DND-41 (cell line): ENCODE data around the gene RRP9.
A peak's percentile ranks its signal among the peaks of the same experiment; 100 is the strongest.

Experiments
- ATAC-seq: fragments of 200-7000 bp; cut with Tn5 transposase; 3 replicates; pipeline ENCODE4 v1.9.1; 2021; ENCODE audit warnings: low read depth; ENCODE audit not compliant: insufficient read depth
- DNase-seq: peaks from one replicate; pipeline ENCODE4 v3.0.0-alpha.2; 2020
- H2AFZ ChIP-seq: 2 replicates; pipeline ENCODE4 v1.6.0; 2012; ENCODE audit warnings: low read depth, low read length
- H3K27ac ChIP-seq: 2 replicates; pipeline ENCODE4 v1.5.1; 2012; ENCODE audit warnings: low read length, inconsistent platforms
- H3K27me3 ChIP-seq: fragments of 200-600 bp; sonication (generic); 2 replicates; pipeline ENCODE4 v1.6.0; 2012; ENCODE audit warnings: low read length, mild to moderate bottlenecking, inconsistent platforms; ENCODE audit not compliant: insufficient read depth, poor library complexity
- H3K36me3 ChIP-seq: 2 replicates; pipeline ENCODE4 v1.5.1; 2012; ENCODE audit warnings: low read length, inconsistent platforms; ENCODE audit not compliant: insufficient read depth
- H3K4me1 ChIP-seq: 2 replicates; pipeline ENCODE4 v1.5.1; 2012; ENCODE audit warnings: mild to moderate bottlenecking, low read length; ENCODE audit not compliant: insufficient read depth
- H3K4me2 ChIP-seq: 2 replicates; pipeline ENCODE4 v1.6.0; 2012; ENCODE audit warnings: mild to moderate bottlenecking, moderate library complexity, low read length, inconsistent platforms; ENCODE audit not compliant: insufficient read depth
- H3K4me3 ChIP-seq, 2 experiments: fragments of 200-600 bp in 1 of 2; shearing (Covaris generic) in 1 of 2; 2 replicates each; pipeline ENCODE4 v1.5.1; 2012 to 2016; ENCODE audit warnings: inconsistent platforms in 2 of 2, low read length in 2 of 2, mild to moderate bottlenecking in 2 of 2, low read depth in 1 of 2, moderate library complexity in 1 of 2
- H3K79me2 ChIP-seq: 2 replicates; pipeline ENCODE4 v1.6.0; 2012; ENCODE audit warnings: low read length, inconsistent platforms; ENCODE audit not compliant: insufficient read depth
- H3K9ac ChIP-seq: 2 replicates; pipeline ENCODE4 v1.6.0; 2012; ENCODE audit warnings: low read depth, mild to moderate bottlenecking, inconsistent platforms, low read length, moderate library complexity
- H3K9me3 ChIP-seq: 2 replicates; pipeline ENCODE4 v1.5.1; 2012; ENCODE audit warnings: low read length, moderate library complexity, mild to moderate bottlenecking, inconsistent platforms; ENCODE audit not compliant: insufficient read depth, severe bottlenecking
- H4K20me1 ChIP-seq: 2 replicates; pipeline ENCODE4 v1.6.0; 2012; ENCODE audit warnings: low read length; ENCODE audit not compliant: insufficient read depth
- CTCF ChIP-seq: IDR thresholded peaks from 2 replicates; pipeline ENCODE4 v1.5.1; 2012; ENCODE audit warnings: borderline replicate concordance, low read length, moderate library complexity, mild to moderate bottlenecking; ENCODE audit not compliant: poor library complexity, severe bottlenecking; ENCODE audit errors: extremely low read depth
- EZH2 ChIP-seq: IDR thresholded peaks from 3 replicates; pipeline ENCODE4 v1.6.1; 2012; ENCODE audit warnings: borderline replicate concordance, low read depth, mild to moderate bottlenecking, moderate library complexity, low read length, inconsistent platforms; ENCODE audit not compliant: severe bottlenecking

The RRP9 gene

GRCh38 chr3:51986010-51986947, 44.6 kb upstream of the RRP9 start:
- TF ChIP-seq CTCF: no peak
- ATAC-seq (no peak), DNase-seq (no peak)
- no peak overlapping the region for H3K9ac ChIP-seq
- H4K20me1 ChIP-seq: peaks cover 9% of the 10 kb centered on the region; the same call in 1 of the 2 replicates
- H2AFZ ChIP-seq: no peak overlapping the region
- no peaks in the 10 kb centered on the region for H3K27me3 ChIP-seq
- H3K27ac ChIP-seq: no peak overlapping the region
- H3K4me1 ChIP-seq: peaks cover 32% of the 10 kb centered on the region
- peaks cover under 1% of the 10 kb centered on the region for H3K36me3 ChIP-seq
- H3K4me2 ChIP-seq: no peak overlapping the region
- no peaks in the 10 kb centered on the region for H3K9me3 ChIP-seq
- H3K4me3 ChIP-seq: no peak overlapping the region
- peaks cover 7% of the 10 kb centered on the region for H3K79me2 ChIP-seq

DNA sequence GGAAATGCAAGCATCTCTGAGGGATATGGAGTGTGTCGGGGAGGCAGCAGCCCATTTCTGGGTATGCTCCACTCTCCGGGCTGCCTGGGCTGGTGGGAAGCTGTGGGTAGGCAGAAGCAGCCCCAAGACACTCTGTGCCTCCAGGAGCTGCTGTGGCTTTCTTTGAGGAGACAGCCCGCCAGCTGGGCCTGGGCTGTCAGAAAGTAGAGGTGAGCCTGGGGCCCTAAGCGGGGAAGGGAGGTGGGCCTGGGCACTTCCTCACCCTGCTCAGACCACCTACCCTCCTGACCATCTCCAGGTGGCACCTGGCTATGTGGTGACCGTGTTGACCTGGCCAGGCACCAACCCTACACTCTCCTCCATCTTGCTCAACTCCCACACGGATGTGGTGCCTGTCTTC, 43.4 kb upstream of the RRP9 start:
- Histone ChIP-seq H3K36me3 (peaks cover 12% of the 10 kb centered on the region), H3K9me3 (no peaks in the 10 kb centered on the region), H3K9ac (no peak overlapping the region), H3K27me3 (no peaks in the 10 kb centered on the region), H4K20me1 (peaks cover 11% of the 10 kb centered on the region; the same call in 1 of the 2 replicates), H3K4me3 (no peak overlapping the region), H3K4me2 (no peak overlapping the region), H3K4me1 (peaks cover 36% of the 10 kb centered on the region), H3K79me2 (peaks cover 17% of the 10 kb centered on the region), H2AFZ (no peak overlapping the region), H3K27ac (peak overlapping the region; percentile 30; the same call in 1 of the 2 replicates)
- ATAC-seq: no peak
- no peak for TF ChIP-seq CTCF
- no peak for TF ChIP-seq EZH2
- no peak for DNase-seq

DNA sequence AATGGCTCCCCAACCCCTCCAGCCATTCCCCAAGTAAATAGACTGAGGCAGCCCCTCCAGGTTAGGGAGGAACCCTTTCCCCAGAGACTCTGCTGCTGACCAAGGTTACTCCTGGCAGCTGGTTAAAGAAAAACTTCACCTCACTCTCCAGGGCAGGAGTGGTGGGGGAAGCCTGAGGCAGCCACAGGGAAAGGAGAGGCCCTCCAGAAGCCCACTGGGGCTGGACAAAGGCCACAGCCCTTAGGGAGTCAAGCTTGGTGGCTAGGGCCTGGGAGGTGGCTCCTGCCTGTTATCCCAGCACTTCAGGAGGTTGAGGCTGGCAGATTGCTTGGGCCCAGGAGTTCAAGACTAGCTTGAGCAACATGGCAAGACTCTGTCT, 42.6 kb upstream of the RRP9 start:
- Histone ChIP-seq H3K4me2 (peak overlapping the region; percentile 97), H3K36me3 (peaks cover 12% of the 10 kb centered on the region; the same call in 1 of the 2 replicates), H3K9ac (peak overlapping the region; percentile 66), H3K27me3 (no peaks in the 10 kb centered on the region), H3K4me1 (peaks cover 36% of the 10 kb centered on the region), H4K20me1 (peaks cover 8% of the 10 kb centered on the region; the same call in 1 of the 2 replicates), H3K27ac (peak overlapping the region; percentile 84), H3K79me2 (peaks cover 17% of the 10 kb centered on the region), H3K4me3 (peak overlapping the region in 1 of 2 experiments; percentile 77; a peak in 1 of 4 replicates), H2AFZ (no peak overlapping the region), H3K9me3 (no peaks in the 10 kb centered on the region)
- DNase-seq: no peak
- ATAC-seq: no peak
- no peak for TF ChIP-seq EZH2
- no peak for TF ChIP-seq CTCF
